T-helper 17 cell (primary cell): Measurements from ENCODE around the gene MFN1. TPM values are rescaled to one million over a fixed set of nuclear protein-coding genes. Genes with fewer than 3 reads are reported as not detected.

Experiments
- ATAC-seq: fragments of 150-1000 bp; cut with Tn5 transposase; 2 replicates; pipeline ENCODE4 v1.10.0; 2021; ENCODE audit warnings: mild to moderate bottlenecking, moderate library complexity
- DNase-seq, 3 donors: peaks; one replicate each; pipeline versions ENCODE4 v3.0.0 to v3.0.0-alpha.2; 2020 to 2021
- H3K9me3 ChIP-seq: one replicate; pipeline ENCODE4 v1.7.0; 2013; ENCODE audit warnings: low read length, mild to moderate bottlenecking; ENCODE audit not compliant: control insufficient read depth, poor library complexity, severe bottlenecking
- H3K27ac Mint-ChIP-seq: one replicate; pipeline ENCODE4 v1.8.0; 2022; ENCODE audit warnings: mild to moderate bottlenecking, moderate library complexity, mixed read lengths
- H3K27me3 Mint-ChIP-seq: one replicate; pipeline ENCODE4 v1.8.0; 2022; ENCODE audit warnings: mixed read lengths
- H3K36me3 Mint-ChIP-seq: one replicate; pipeline ENCODE4 v1.8.0; 2022; ENCODE audit warnings: low read depth, mixed read lengths
- H3K4me1 Mint-ChIP-seq: one replicate; pipeline ENCODE4 v1.8.0; 2022; ENCODE audit warnings: mild to moderate bottlenecking, mixed read lengths
- H3K4me3 Mint-ChIP-seq: one replicate; pipeline ENCODE4 v1.8.0; 2022; ENCODE audit warnings: mild to moderate bottlenecking, moderate library complexity, mixed read lengths
- total RNA-seq, 4 donors: library from RNA in 2 of 4; stranded (reverse) in 2 of 4; gene quantifications; one replicate each; pipeline ENCODE4 v1.2.3 and lab custom pipeline; 2022 to 2026

MFN1 gene
- total RNA-seq, 2 donors from 2014 or later = 27.3 to 32.0 TPM

DNA sequence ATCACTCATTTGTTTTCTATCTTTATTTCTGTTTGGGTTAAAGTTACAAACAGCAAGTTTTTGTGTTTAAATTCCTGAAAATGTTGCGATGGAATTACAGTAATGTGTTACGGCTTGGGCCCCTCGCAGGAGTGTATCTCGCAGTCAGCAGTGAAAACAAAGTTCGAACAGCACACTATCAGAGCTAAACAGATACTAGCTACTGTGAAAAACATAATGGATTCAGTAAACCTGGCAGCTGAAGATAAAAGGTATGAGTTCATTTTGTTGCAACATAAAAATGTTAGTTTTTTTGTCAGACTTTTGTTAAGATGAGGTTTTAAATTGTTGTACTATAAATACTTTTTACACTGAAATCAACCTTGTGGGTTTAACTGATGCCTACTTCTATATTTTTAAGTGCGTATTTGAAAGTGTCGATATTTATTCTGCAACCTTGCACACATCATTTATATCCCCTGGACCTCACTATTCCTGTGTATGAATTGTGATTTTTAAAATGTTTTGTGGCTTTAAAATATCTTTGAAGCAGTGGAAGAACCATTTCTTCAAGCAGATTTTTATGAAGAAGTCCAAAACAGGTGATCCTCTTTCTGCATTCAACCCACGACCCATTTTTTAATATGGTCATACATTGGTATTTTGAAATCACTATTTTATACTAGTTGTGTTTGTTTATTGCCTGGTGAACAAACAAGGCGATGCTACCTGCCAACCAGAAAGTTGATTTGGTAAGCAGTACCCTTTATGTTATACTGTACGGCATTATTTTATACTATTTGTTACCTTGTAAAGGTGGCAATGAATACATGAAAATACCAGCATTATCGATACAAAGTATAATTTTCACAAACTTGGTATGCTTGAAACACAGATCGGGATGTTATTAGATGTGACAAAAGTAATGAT, 27.8 kb downstream of the MFN1 start:
- Mint-ChIP-seq H3K27me3 (no peaks in the 10 kb centered on the region), H3K27ac (no peak overlapping the region), H3K4me1 (peaks cover 2% of the 10 kb centered on the region), H3K36me3 (no peaks in the 10 kb centered on the region), H3K4me3 (no peak overlapping the region)
- ATAC-seq = no peak
- DNase-seq = no peak
- H3K9me3 ChIP-seq = no peaks in the 10 kb centered on the region

DNA sequence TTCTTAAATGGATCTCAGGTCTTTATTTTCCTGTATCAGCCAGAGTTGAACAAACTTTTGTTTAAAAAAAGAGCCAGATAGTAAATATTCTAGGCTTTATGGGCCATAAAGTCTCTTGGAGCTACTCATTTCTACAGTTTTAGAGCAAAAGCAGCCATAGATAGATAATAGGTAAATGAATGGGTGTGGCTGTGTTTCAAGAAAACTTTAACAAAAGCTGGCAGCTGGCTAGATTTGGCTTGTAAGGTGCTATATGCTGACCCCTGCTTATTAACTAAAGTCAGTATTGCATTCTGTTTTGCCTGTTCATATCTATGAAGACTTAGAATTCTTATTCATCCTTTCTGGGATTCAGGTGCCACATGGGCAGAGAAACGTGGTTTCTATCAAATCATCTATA, 29.0 kb downstream of the MFN1 start:
- no peak for ATAC-seq
- no peaks in the 10 kb centered on the region for H3K9me3 ChIP-seq
- Mint-ChIP-seq H3K4me1 (peaks cover 2% of the 10 kb centered on the region), H3K27ac (no peak overlapping the region), H3K36me3 (no peaks in the 10 kb centered on the region), H3K27me3 (no peaks in the 10 kb centered on the region), H3K4me3 (no peak overlapping the region)
- DNase-seq = no peak

- Mint-ChIP-seq H3K36me3 (peaks cover 4% of the 10 kb centered on the region), H3K4me3 (no peak overlapping the region)
Observed at GRCh38 chr3:179391906-179392305, 44.4 kb downstream of the MFN1 start.

GRCh38 chr3:179398574-179399231, 51.2 kb downstream of the MFN1 start:
- H3K4me3 Mint-ChIP-seq = no peak overlapping the region
- H3K36me3 Mint-ChIP-seq = no peaks in the 10 kb centered on the region
- H3K27ac Mint-ChIP-seq = no peak overlapping the region
- ATAC-seq (no peak), DNase-seq (no peak)
- no peaks in the 10 kb centered on the region for H3K4me1 Mint-ChIP-seq
- H3K27me3 Mint-ChIP-seq = no peaks in the 10 kb centered on the region
- H3K9me3 ChIP-seq = no peaks in the 10 kb centered on the region

More at GRCh38 chr3:179391906-179392305, 44.4 kb downstream of the MFN1 start:
- no peaks in the 10 kb centered on the region for H3K9me3 ChIP-seq
- no peaks in the 10 kb centered on the region for H3K27me3 Mint-ChIP-seq
- H3K4me1 Mint-ChIP-seq = no peaks in the 10 kb centered on the region
- no peak overlapping the region for H3K27ac Mint-ChIP-seq
- ATAC-seq (no peak), DNase-seq (no peak)

- Mint-ChIP-seq H3K36me3 (no peaks in the 10 kb centered on the region), H3K4me3 (no peak overlapping the region), H3K4me1 (peaks cover 2% of the 10 kb centered on the region), H3K27me3 (no peaks in the 10 kb centered on the region), H3K27ac (no peak overlapping the region)
- DNase-seq (no peak), ATAC-seq (no peak)
- no peaks in the 10 kb centered on the region for H3K9me3 ChIP-seq
Observed at GRCh38 chr3:179401561-179401960, 54.1 kb downstream of the MFN1 start.

- H3K4me3 Mint-ChIP-seq = no peak overlapping the region
- H3K27me3 Mint-ChIP-seq = no peaks in the 10 kb centered on the region
- H3K27ac Mint-ChIP-seq = peak overlapping the region; percentile 43
- ATAC-seq = no peak
- H3K36me3 Mint-ChIP-seq = no peaks in the 10 kb centered on the region
- no peak for DNase-seq
- no peaks in the 10 kb centered on the region for H3K9me3 ChIP-seq
- peaks cover 2% of the 10 kb centered on the region for H3K4me1 Mint-ChIP-seq
Observed at GRCh38 chr3:179402963-179403362, 55.5 kb downstream of the MFN1 start.

- DNase-seq (no peak), ATAC-seq (no peak)
- no peak overlapping the region for H3K4me3 Mint-ChIP-seq
Observed at GRCh38 chr3:179404307-179404706, 56.8 kb downstream of the MFN1 start.

GRCh38 chr3:179410331-179410730, 62.8 kb downstream of the MFN1 start:
- Mint-ChIP-seq H3K4me1 (peaks cover 4% of the 10 kb centered on the region), H3K27ac (no peak overlapping the region), H3K4me3 (no peak overlapping the region), H3K27me3 (no peaks in the 10 kb centered on the region), H3K36me3 (no peaks in the 10 kb centered on the region)
- DNase-seq (no peak), ATAC-seq (no peak)
- H3K9me3 ChIP-seq = no peaks in the 10 kb centered on the region

More at GRCh38 chr3:179404307-179404706, 56.8 kb downstream of the MFN1 start:
- Mint-ChIP-seq H3K27me3 (no peaks in the 10 kb centered on the region), H3K4me1 (peaks cover 2% of the 10 kb centered on the region), H3K27ac (no peak overlapping the region), H3K36me3 (no peaks in the 10 kb centered on the region)
- H3K9me3 ChIP-seq = no peaks in the 10 kb centered on the region

GRCh38 chr3:179410999-179411398, 63.5 kb downstream of the MFN1 start:
- DNase-seq (no peak), ATAC-seq (no peak)
- H3K4me1 Mint-ChIP-seq = peaks cover 4% of the 10 kb centered on the region
- no peaks in the 10 kb centered on the region for H3K27me3 Mint-ChIP-seq
- no peak overlapping the region for H3K27ac Mint-ChIP-seq
- H3K4me3 Mint-ChIP-seq = no peak overlapping the region
- H3K36me3 Mint-ChIP-seq = no peaks in the 10 kb centered on the region
- H3K9me3 ChIP-seq = no peaks in the 10 kb centered on the region

- Mint-ChIP-seq H3K36me3 (no peaks in the 10 kb centered on the region), H3K4me1 (peaks cover 2% of the 10 kb centered on the region), H3K4me3 (no peak overlapping the region), H3K27ac (no peak overlapping the region), H3K27me3 (no peaks in the 10 kb centered on the region)
- ATAC-seq (no peak), DNase-seq (no peak)
- H3K9me3 ChIP-seq = no peaks in the 10 kb centered on the region
Observed at GRCh38 chr3:179414804-179415203, 67.3 kb downstream of the MFN1 start.

- Mint-ChIP-seq H3K27ac (no peak overlapping the region), H3K27me3 (no peaks in the 10 kb centered on the region)
Observed at GRCh38 chr3:179415377-179415776, 67.9 kb downstream of the MFN1 start.

GRCh38 chr3:179416681-179417080, 69.2 kb downstream of the MFN1 start:
- Mint-ChIP-seq H3K27me3 (no peaks in the 10 kb centered on the region), H3K27ac (no peak overlapping the region), H3K4me1 (no peaks in the 10 kb centered on the region), H3K4me3 (no peak overlapping the region), H3K36me3 (no peaks in the 10 kb centered on the region)
- ATAC-seq (no peak), DNase-seq (no peak)
- H3K9me3 ChIP-seq = no peaks in the 10 kb centered on the region

More at GRCh38 chr3:179415377-179415776, 67.9 kb downstream of the MFN1 start:
- ATAC-seq = no peak
- no peaks in the 10 kb centered on the region for H3K36me3 Mint-ChIP-seq
- H3K4me3 Mint-ChIP-seq = no peak overlapping the region
- no peaks in the 10 kb centered on the region for H3K9me3 ChIP-seq
- DNase-seq = no peak
- H3K4me1 Mint-ChIP-seq = peaks cover 2% of the 10 kb centered on the region

DNA sequence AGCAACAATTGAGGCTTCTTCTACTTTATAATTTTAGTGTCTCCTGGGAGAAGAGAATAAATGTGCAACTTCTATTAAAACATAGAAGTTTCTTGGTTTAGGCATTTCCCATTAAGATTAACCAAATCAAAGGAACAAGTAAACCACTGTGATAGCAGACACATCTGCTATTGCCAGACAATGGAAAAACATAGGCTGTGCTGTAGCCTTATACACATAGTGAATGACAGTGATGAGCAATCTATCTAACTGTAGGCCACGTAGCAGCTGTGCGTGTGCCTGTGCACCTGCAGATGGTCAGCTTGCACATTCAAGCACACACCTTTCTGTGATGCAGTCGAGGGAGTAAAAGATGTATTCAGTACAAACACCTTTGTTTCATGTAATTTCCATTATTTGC, 71.1 kb downstream of the MFN1 start:
- Mint-ChIP-seq H3K27ac (no peak overlapping the region), H3K27me3 (no peaks in the 10 kb centered on the region)

More for the DNA sequence above, 71.1 kb downstream of the MFN1 start:
- DNase-seq = no peak
- H3K9me3 ChIP-seq = no peaks in the 10 kb centered on the region
- ATAC-seq = no peak
- no peak overlapping the region for H3K4me3 Mint-ChIP-seq
- no peaks in the 10 kb centered on the region for H3K4me1 Mint-ChIP-seq
- no peaks in the 10 kb centered on the region for H3K36me3 Mint-ChIP-seq
